Body of pancreas (tissue), 4 donors: ENCODE measurements around the gene BPIFA3.

Source experiments
- POLR2A ChIP-seq, 3 donors: fragments of 450-650 bp; IDR thresholded peaks; one replicate each; pipeline ENCODE4 v1.6.1; 2016; ENCODE audit warnings: antibody characterized with exemption in 3 of 3, mild to moderate bottlenecking in 2 of 3
- TF ChIP-seq, protein P1 (sequence below), 7 experiments: fragments of 450-650 bp in 4 of 7; fragments of 200-600 bp in 3 of 7; sonication (generic) in 3 of 7; IDR thresholded peaks; one replicate each; pipeline ENCODE4 v1.5.1; 2016 to 2019; ENCODE audit warnings: antibody characterized with exemption in 7 of 7

DNA sequence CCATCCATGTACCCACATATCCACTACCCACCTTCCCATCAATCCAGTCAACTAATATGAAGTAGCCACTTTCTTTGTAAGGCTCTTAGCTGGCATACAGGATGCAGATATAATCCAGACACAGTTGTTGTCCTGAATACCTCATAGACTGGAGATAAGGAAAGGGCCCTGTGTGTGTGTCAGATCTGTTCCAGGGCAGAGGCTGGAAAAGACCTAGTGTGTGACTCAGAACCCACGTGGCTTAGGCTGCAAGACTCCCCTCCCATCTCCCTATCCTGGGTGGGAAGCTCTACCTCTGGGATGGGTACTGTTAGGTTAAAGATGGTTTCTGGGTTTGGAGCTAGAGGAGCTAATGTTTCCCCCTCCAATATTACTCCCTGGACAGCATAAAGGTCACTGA is 22.3 kb downstream of the BPIFA3 start:
- no peak for TF ChIP-seq POLR2A (IDR thresholded peaks at IDR 0.05)
- TF ChIP-seq, protein P1, sequence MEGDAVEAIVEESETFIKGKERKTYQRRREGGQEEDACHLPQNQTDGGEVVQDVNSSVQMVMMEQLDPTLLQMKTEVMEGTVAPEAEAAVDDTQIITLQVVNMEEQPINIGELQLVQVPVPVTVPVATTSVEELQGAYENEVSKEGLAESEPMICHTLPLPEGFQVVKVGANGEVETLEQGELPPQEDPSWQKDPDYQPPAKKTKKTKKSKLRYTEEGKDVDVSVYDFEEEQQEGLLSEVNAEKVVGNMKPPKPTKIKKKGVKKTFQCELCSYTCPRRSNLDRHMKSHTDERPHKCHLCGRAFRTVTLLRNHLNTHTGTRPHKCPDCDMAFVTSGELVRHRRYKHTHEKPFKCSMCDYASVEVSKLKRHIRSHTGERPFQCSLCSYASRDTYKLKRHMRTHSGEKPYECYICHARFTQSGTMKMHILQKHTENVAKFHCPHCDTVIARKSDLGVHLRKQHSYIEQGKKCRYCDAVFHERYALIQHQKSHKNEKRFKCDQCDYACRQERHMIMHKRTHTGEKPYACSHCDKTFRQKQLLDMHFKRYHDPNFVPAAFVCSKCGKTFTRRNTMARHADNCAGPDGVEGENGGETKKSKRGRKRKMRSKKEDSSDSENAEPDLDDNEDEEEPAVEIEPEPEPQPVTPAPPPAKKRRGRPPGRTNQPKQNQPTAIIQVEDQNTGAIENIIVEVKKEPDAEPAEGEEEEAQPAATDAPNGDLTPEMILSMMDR (IDR thresholded peaks at IDR 0.05) = no peak
